ENCODE results near the gene MED12L.

GRCh38 chr3:151437906-151438305 is 352.4 kb downstream of the MED12L start:
- no peak for TF ChIP-seq CTCF (IDR thresholded peaks at IDR 0.05)
- no peak for TF ChIP-seq EP300 (IDR thresholded peaks at IDR 0.05)
- no peak for TF ChIP-seq POLR2A (IDR thresholded peaks at IDR 0.05)

Data from ovary (tissue), 3 donors.